ENCODE measurements around the gene FBXO11. TPM values are rescaled to one million over a fixed set of nuclear protein-coding genes. Genes with fewer than 3 reads are reported as not detected.

The FBXO11 gene
- total RNA-seq, 1 experiment from 2014 or later = 58.9 TPM

DNA sequence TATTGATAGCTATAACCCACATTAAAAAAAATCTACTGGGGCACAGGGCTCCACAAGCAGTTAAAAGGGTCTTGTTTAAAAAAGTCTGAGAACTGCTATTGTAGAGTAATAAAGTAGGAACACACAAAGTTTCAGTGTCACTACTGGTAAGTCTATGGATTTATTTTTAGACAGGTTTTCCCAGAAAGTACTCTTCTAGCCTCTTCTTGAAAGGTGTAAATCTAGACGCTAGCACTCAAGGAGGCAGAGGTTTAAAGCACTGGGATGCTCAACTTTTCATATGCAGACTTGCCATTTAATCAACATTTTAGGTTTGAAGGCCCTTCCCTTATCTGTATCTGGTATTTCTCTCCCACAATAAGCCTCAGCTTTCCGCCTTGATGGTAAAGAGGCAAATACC is 33.4 kb downstream of the FBXO11 start:
- Histone ChIP-seq H3K4me3 (ENCODE audit: low read depth in 2 of 2, low read length in 2 of 2) (no peak overlapping the region), H3K4me1 (ENCODE audit: control insufficient read depth, insufficient read depth, low read length) (peaks cover 6% of the 10 kb centered on the region; the same call in 1 of the 2 replicates), H3K36me3 (ENCODE audit: control insufficient read depth, insufficient read depth, low read length) (no peaks in the 10 kb centered on the region), H3K9me3 (ENCODE audit: control insufficient read depth, insufficient read depth, low read depth, low read length) (no peaks in the 10 kb centered on the region), H3K27ac (ENCODE audit: low read length) (no peak overlapping the region), H3K27me3 (ENCODE audit: control insufficient read depth, insufficient read depth, low read length) (no peaks in the 10 kb centered on the region)
- in situ Hi-C loops (cut with HindIII; ENCODE audit: low pct_unique_long_range_greater_than_20kb, low sequenced_read_pairs) = no loop called here
- intact Hi-C loops (cut with micrococcal nuclease; ENCODE audit: unreplicated experiment) = no loop called here
- DNase-seq (ENCODE audit: low read depth, low spot score) = no peak
- TF ChIP-seq, protein P1, sequence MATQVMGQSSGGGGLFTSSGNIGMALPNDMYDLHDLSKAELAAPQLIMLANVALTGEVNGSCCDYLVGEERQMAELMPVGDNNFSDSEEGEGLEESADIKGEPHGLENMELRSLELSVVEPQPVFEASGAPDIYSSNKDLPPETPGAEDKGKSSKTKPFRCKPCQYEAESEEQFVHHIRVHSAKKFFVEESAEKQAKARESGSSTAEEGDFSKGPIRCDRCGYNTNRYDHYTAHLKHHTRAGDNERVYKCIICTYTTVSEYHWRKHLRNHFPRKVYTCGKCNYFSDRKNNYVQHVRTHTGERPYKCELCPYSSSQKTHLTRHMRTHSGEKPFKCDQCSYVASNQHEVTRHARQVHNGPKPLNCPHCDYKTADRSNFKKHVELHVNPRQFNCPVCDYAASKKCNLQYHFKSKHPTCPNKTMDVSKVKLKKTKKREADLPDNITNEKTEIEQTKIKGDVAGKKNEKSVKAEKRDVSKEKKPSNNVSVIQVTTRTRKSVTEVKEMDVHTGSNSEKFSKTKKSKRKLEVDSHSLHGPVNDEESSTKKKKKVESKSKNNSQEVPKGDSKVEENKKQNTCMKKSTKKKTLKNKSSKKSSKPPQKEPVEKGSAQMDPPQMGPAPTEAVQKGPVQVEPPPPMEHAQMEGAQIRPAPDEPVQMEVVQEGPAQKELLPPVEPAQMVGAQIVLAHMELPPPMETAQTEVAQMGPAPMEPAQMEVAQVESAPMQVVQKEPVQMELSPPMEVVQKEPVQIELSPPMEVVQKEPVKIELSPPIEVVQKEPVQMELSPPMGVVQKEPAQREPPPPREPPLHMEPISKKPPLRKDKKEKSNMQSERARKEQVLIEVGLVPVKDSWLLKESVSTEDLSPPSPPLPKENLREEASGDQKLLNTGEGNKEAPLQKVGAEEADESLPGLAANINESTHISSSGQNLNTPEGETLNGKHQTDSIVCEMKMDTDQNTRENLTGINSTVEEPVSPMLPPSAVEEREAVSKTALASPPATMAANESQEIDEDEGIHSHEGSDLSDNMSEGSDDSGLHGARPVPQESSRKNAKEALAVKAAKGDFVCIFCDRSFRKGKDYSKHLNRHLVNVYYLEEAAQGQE (IDR thresholded peaks at IDR 0.05; ENCODE audit: insufficient read depth in 1 of 2, low read depth in 2 of 2, low read length in 1 of 2) = no peak
- no peak for TF ChIP-seq SIN3A (IDR thresholded peaks at IDR 0.05; ENCODE audit: borderline replicate concordance, insufficient read depth, low read depth, low read length)
- TF ChIP-seq, protein P2, sequence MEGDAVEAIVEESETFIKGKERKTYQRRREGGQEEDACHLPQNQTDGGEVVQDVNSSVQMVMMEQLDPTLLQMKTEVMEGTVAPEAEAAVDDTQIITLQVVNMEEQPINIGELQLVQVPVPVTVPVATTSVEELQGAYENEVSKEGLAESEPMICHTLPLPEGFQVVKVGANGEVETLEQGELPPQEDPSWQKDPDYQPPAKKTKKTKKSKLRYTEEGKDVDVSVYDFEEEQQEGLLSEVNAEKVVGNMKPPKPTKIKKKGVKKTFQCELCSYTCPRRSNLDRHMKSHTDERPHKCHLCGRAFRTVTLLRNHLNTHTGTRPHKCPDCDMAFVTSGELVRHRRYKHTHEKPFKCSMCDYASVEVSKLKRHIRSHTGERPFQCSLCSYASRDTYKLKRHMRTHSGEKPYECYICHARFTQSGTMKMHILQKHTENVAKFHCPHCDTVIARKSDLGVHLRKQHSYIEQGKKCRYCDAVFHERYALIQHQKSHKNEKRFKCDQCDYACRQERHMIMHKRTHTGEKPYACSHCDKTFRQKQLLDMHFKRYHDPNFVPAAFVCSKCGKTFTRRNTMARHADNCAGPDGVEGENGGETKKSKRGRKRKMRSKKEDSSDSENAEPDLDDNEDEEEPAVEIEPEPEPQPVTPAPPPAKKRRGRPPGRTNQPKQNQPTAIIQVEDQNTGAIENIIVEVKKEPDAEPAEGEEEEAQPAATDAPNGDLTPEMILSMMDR (IDR thresholded peaks at IDR 0.05) = no peak
- no peak for TF ChIP-seq POLR2AphosphoS5 (IDR thresholded peaks at IDR 0.05; ENCODE audit: low read depth, low read length)
- TF ChIP-seq TCF7L2 (IDR thresholded peaks at IDR 0.05; ENCODE audit: low read depth, low read length) = no peak
- ChIA-PET POLR2A (no interaction called here), CTCF (no interaction called here)
- BruUV-seq (replicated peaks) = no TSS peak
- ATAC-seq = no peak

- CTCF ChIA-PET = no interaction called here
These were observed 35.4 kb downstream of the FBXO11 start for GRCh38 chr2:47870641-47871540.

More at GRCh38 chr2:47870641-47871540, 35.4 kb downstream of the FBXO11 start:
- DNase-seq (ENCODE audit: low read depth, low spot score) (no peak), ATAC-seq (no peak)
- H3K9me3 ChIP-seq (ENCODE audit: control insufficient read depth, insufficient read depth, low read depth, low read length) = no peaks in the 10 kb centered on the region
- no peaks in the 10 kb centered on the region for H3K36me3 ChIP-seq (ENCODE audit: control insufficient read depth, insufficient read depth, low read length)
- no TSS peak for BruUV-seq (replicated peaks)
- in situ Hi-C loops (cut with HindIII; ENCODE audit: low pct_unique_long_range_greater_than_20kb, low sequenced_read_pairs) = no loop called here
- POLR2A ChIA-PET = interaction anchor here (0.6 kb wide), 1 partner anchor 118 kb away, joined by 6 read pairs; no protein-coding TSS in a partner anchor
- H3K4me3 ChIP-seq (ENCODE audit: low read depth in 2 of 2, low read length in 2 of 2) = no peak overlapping the region
- TF ChIP-seq TCF7L2 (IDR thresholded peaks at IDR 0.05; ENCODE audit: low read depth, low read length) (no peak), SIN3A (IDR thresholded peaks at IDR 0.05; ENCODE audit: borderline replicate concordance, insufficient read depth, low read depth, low read length) (no peak), POLR2AphosphoS5 (IDR thresholded peaks at IDR 0.05; ENCODE audit: low read depth, low read length) (no peak)
- TF ChIP-seq, protein P1 (IDR thresholded peaks at IDR 0.05; ENCODE audit: insufficient read depth in 1 of 2, low read depth in 2 of 2, low read length in 1 of 2) = no peak
- TF ChIP-seq, protein P2 (IDR thresholded peaks at IDR 0.05) = no peak
- no peaks in the 10 kb centered on the region for H3K27me3 ChIP-seq (ENCODE audit: control insufficient read depth, insufficient read depth, low read length)
- no peak overlapping the region for H3K27ac ChIP-seq (ENCODE audit: low read length)
- intact Hi-C loops (cut with micrococcal nuclease; ENCODE audit: unreplicated experiment) = no loop called here
- H3K4me1 ChIP-seq (ENCODE audit: control insufficient read depth, insufficient read depth, low read length) = peaks cover 16% of the 10 kb centered on the region; the same call in 1 of the 2 replicates
